ENCODE data around the gene NHLRC3.
"Not testable (repeated sequence)": the region's sequence is repeated elsewhere in the genome, so short reads cannot be mapped to it uniquely, and the experiment has no call there.

The NHLRC3 gene

DNA sequence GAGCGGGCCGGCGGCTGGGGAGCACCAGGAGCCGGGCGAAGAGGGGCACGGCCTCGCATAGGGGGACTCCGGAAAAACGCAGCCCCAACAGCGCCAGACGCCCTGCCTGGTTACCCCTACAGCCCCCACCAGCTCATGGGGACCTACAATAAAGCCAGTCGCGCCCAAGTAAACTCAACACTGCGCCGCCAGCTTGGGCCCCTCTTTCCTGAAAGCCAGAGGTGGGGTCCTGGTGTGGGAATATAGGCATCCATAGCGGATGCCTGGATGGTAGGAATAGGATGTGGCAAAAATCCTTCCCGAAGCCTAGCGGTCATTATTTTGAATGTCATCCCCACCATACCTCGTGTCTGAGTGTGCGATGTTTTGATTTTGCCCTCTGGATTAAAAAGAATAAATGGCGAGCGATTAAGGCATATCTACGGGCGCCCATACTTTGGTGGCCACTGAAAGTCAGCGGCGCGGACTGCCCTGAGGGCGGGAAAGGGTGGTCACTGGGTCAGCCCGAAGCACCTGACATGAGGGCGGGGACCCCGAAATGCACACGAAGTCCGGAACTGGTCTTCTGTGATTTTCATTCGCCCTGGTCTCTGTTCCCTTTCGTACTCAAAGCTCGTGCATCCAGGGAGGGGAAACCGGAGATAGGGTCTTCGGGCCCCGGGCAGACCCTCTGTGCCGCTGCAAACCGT lies at the start of gene NHLRC3, which contains the start of gene PROSER1:
NHLRC3 (plus strand) TSS at position 577 of the 689 bp plus-strand sequence. CDS start 184 bp downstream, outside the sequence.
PROSER1 (minus strand) TSS at position 210 of the 689 bp plus-strand sequence. CDS start 847 bp downstream, outside the sequence.
- peak; percentile 74 for DNase-seq

GRCh38 chr13:38990693-38991092 lies 47.6 kb upstream of the NHLRC3 start, which contains the start of gene STOML3:
Gene STOML3 (minus strand): TSS chr13:38990831. CDS start chr13:38990721, 110 bp downstream.
- no peak for DNase-seq

DNA sequence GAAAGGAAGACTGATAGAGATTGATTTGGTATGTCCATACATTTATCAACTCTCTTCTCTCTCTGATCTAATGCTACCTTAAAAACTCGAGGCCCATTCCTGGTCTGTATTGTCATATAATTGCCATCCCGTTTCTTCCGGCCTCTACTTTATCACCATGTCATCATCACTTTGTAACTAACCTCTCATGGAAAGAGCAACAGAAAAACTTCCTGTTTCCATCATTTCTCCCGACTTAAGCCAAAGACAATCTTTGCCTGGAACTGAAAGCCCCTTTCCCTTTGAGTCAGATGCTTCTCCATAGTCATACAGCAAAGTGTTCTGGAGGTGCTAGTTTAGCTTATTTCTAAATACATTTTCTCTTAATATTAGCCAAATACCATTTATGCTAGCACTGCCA lies 44.9 kb upstream of the NHLRC3 start:
- no peak for DNase-seq

DNA sequence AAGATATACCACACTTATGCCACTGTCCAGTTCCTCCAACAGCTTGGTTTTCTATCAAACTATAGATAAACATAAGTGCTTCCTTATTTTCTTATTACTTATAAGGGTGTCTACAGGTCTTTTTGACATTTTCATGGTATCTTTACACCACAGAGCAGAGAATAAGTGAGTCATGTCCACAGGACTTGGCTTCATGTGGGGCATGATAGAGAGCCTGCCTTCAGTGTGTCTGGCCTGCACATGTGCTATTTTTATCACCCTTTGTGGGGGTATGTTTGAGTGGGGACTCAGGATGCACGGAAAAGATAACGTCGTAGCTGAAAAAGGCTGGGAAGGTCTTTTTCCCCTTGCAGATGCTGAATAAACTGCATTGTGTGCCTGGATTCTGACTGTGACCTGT lies 39.5 kb upstream of the NHLRC3 start:
- no peak for DNase-seq

DNA sequence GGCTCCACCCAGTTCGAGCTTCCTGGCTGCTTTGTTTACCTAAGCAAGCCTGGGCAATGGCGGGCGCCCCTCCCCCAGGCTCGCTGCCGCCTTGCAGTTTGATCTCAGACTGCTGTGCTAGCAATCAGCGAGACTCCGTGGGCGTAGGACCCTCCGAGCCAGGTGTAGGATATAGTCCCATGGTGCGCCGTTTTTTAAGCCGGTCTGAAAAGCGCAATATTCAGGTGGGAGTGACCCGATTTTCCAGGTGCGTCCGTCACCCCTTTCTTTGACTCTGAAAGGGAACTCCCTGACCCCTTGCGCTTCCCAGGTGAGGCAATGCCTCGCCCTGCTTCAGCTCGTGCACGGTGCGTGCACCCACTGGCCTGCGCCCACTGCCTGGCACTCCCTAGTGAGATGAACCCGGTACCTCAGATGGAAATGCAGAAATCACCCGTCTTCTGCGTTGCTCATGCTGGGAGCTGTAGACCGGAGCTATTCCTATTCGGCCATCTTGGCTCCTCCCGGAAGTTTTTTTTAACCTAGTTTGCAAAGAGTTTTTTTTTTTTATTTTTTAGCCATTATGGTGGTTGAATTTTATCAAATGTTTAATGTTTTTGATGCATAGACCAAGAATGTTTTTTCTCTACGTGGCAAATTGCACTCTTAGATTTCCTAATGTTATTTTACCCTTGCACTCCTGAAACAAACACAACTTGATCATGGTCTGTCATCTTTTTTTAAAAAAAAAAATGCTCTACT lies 31.7 kb upstream of the NHLRC3 start:
- DNase-seq, result not testable (repeated sequence)

DNA sequence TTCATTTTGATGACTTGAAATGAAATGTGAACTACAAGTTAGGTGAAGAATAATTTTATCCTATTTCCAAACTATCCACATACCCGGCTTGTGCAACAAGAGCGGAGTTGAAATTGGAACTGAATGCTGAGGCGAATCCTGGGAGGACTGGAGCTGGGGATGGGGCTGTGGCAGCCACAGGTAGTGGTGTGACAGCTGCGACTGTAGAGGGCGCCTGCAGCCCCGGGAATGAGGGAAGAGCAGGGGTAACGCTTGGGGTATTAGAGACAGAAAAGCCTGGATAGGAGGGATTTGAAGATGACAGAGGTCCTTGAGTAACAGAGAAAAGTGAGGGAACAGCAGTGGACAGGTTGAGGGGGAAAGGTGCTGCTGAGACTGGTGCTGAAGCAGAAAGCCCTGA lies 25.6 kb upstream of the NHLRC3 start:
- DNase-seq, result no peak

DNA sequence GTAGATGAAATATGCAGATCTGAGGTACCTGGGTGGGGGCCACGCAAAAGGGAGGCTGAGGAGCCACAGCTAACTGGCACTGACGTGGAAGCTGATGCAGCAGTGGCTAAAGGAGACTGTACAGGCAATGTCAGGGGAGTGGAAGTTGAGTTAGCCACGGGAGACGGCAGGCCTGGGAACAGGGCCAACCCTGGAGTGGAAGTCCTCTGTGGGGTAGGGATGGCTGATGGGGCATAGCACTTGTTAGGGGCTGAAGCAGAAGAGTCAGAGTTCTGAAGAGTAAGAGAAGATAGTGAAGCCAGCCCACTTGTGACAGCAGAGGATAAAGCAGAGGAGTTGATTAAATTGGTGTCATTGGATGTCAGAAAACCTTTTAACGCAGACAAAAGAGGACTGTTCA lies 24.8 kb upstream of the NHLRC3 start:
- no peak for DNase-seq

DNA sequence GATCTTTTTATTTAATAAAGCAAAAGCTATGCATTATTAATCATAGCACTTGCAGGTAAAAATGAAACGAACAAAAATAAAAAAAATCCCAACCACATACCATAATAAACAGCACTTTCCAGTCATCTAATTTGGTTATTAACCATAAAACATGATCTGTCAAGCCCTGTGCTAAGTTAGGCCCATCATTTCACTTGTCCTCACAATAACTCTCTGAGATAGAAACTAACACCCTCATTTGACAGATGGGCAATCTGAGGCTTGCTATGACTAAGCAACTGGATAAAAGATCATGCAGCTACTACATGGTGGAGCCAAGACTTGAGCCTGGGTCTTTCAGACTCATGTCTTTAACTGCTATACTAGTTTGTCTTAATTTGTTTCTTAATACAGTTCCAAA lies 22.2 kb upstream of the NHLRC3 start:
- DNase-seq, result no peak

GRCh38 chr13:39016787-39017186 lies 21.5 kb upstream of the NHLRC3 start:
- DNase-seq, result no peak

DNA sequence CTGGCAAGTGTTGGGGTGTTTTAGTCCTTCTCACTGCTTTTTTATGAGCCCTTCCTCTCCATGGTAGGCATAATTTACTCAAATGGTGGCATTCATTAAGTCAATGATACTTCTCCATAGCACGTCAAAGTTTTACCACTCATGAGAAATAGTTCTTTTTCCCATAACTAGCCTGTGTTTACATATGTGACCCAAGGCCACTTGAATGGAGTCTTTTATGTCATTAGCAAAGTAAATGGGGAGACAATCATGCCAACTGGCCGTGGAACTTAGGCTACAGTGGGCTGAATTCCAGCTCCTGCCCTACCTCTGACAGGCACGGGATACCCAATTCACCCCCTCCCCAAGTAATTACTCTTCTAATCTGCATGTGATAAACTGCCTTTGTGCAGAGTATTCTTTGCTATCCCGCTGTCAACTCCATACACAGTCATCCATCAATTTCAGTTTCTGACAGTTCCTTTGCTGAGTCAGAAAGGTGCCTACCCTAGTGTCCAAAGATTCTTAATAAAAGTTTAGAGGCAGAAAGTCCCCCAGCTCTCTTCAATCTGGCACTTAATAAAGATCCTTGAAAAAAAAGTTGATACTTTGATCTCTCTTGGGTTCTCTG lies 17.3 kb upstream of the NHLRC3 start:
- DNase-seq, result no peak

DNA sequence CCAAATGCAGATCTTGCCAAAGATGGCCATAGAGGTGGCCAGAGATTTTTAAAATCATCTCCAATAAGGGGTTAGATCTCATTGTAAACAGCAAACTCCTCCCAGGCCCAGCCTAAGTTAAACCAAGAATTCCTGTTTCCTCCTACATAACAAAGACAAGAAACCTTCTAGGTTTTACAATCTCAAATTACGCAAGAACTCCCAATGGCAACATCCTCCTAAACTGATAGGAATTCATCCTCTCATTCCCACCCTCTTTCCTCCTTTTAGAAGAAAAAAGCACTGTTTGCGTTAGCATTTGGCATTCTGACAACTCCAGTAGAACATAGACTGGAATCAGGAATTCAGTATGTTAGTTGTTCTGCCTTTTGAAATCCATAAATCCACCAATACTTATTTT lies 14.9 kb upstream of the NHLRC3 start:
- no peak for DNase-seq

GRCh38 chr13:39023761-39024160 lies 14.5 kb upstream of the NHLRC3 start:
- no peak for DNase-seq

- DNase-seq, result no peak
Measured at GRCh38 chr13:39025433-39025839, 12.8 kb upstream of the NHLRC3 start.

DNA sequence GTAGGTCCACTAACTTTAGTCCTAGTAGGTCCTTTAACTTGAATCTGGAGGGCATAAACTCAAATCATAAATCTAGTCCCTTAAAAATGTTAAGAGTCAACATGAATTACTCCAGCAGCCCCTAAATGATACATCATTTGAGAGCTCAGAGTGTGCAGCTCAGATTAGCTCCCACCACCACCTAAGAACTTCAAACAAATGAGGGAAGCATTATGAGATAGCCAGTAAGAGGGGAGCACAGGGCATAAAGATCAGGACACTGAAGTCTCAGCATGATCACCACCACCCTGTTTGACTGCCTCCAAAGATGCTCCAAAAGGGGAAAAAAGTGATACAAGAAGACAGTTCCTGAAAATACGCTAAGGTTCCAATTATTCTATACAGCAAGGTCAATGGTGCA lies 6.1 kb upstream of the NHLRC3 start:
- no peak for DNase-seq

GRCh38 chr13:39034085-39034484 lies 4.2 kb upstream of the NHLRC3 start:
- no peak for DNase-seq

- no peak for DNase-seq
Measured at GRCh38 chr13:39035204-39035603, 3.1 kb upstream of the NHLRC3 start.

DNA sequence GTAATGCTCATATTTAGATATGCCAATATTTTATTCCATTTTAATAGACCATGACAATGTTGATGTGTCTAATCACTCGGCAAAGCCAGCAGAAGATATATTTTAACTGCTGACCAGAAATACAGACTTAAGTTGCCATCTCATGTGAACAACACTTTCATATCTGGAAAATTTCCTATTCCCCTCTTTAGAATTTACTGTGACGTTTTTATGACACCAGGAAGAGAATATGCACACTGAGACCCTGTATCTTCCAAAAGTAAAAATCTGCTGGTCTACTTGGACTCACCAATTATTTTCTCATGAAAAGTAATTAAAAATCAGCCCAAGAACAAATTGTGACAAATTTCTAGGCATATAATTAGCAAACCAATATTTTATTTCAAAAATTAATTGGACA lies 2.5 kb upstream of the NHLRC3 start:
- DNase-seq, result no peak

DNA sequence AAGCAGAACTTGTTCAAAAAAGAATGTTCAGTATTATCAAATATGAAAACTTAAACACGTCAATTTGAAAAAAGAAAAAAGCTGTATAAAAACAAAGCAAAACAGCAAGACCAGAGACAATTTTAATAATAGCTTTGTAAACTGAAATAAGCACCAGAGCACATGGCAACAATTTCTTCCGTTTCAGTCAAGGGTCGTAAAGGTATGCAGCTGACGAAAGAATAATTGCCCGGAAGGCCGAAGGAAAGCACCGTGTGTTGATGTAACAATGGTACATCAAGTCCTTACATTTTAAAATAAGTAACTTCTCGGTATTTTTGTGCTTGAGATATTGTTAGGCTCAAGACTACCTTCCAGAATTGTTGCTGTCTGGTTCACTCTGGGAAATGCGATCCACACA lies 2.0 kb upstream of the NHLRC3 start:
- no peak for DNase-seq

GRCh38 chr13:39037410-39037879 lies 811 bp upstream of the NHLRC3 start:
- DNase-seq, result no peak

DNA sequence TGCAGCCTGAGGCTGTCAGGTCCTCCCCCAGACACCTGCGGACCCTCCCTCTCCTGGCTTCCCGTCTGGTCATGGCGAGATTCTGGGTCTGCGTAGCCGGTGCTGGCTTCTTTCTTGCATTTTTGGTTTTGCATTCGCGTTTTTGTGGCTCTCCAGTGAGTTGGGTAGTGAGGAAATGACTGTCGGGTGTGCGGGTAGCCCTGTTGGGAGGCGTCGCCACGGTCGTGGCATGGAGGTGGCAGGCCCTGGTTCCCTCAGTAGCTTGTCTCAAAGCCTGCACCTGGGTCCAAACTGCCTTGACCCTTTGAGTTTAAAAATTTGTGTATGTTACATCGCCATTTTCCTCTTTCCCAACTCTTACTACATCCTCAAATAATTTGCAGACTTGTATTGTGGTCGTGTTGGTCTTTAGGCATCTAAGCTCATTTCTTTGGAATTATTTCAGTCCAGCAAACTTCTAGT lies 344 bp downstream of the NHLRC3 start:
- DNase-seq, result no peak

DNA sequence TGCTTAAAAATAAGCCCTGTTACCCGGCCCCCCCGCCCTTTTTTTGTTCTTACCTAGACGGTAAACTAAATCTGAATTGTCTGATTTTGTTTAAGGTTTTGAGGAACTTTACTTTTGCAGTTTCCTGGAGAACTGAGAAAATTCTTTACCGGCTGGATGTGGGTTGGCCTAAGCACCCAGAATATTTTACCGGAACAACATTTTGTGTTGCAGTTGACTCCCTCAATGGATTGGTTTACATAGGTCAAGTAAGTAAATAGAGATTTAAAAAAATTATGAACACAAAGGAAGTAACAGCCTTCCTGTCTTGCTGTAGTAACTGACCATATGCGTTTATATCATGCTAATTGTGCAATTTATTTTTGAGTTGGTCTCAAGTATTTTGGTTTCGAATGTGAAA lies 785 bp downstream of the NHLRC3 start:
- no peak for DNase-seq

- no peak for DNase-seq
Measured at GRCh38 chr13:39040206-39040605, 1.9 kb downstream of the NHLRC3 start.

- DNase-seq, result no peak
Measured at GRCh38 chr13:39044536-39044935, 6.3 kb downstream of the NHLRC3 start.

DNA sequence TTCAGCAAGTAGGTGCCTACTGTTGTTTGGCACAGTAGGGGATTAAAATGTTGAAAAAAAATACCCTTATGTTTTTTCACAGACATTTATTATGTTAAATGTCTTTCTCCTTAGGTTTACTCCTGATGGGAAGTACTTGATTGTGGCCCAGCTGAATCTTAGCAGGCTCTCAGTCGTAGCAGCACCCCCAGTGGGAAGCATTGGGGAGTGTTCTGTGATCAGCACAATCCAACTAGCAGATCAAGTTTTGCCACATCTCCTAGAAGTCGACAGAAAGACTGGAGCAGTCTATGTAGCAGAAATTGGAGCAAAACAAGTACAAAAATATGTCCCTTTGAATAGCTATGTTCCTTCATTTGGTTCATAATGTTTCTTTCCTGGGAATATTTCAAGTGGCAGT lies 9.3 kb downstream of the NHLRC3 start:
- no peak for DNase-seq

Data from NCI-H2107 (cell line).